ENCODE measurements around the gene ZNF593.

The ZNF593 gene

DNA sequence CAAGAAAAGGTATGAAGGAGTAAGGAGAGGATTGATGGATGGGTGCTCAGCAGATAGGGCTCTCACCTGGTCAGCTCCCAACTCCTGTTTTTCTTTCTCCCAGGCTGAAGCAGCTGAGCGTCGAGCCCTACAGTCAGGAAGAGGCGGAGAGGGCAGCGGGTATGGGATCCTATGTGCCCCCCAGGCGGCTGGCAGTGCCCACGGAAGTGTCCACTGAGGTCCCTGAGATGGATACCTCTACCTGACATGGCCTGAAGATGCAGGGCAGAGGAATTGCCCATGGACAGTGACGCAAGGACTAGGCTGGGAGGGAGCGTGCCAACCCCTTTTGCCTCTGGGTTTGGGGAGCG lies 739 bp downstream of the ZNF593 start:
- no peak for TF ChIP-seq GATA2 (IDR thresholded peaks at IDR 0.05; ENCODE audit: low read depth, low read length)
- TF ChIP-seq GATA3 (IDR thresholded peaks at IDR 0.05; ENCODE audit: low read depth, low read length), result no peak

DNA sequence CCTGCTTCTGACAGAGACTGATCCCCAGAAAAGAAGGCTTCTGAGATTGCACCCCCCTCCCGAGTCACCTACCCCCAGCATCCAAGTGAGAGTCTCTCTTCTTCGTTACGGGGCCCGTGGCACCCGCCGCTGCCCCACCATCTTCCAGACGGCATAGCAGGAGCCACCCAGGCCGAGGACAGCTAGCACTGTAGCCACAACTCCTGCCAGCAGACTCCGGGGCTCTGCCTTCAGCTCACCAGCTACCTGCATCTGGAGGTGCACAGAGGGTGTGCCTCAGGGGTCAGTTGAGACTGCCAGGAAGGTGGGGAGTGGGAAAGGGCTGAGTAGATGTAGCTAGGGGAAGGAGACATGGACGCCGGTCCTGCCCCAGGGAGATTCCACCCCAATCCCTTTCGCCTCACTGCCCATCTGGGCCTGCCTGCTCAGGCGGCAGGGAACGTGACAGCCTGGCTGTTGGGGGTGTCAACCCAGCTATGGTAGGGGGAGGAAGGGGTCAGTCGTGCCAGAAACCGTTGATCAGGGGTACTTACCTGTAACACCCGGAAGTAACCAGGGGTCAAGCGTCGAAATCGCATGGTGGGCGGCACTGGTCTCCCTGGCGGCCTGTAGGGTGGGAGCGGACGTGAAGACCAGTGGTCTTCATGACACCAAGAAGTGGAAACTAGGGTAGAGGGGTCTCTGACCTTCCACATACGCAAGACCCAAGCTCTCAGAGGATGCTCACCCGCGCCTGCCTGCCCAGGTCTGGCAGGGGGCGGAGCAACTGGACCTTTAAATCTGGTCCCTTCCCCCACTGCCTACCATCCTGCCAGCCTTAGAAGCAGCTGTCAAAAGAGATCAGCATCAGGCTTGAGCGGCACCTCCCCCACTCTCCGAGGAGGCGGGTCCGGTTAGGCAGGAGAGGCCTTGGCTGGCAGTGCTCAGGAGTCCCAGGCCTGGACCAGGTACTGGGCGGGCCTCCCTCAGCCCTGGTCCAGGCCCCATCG lies 1.7 kb downstream of the ZNF593 start, which contains the start of gene ZNF593OS:
ZNF593OS (minus strand) TSS at position 749 of the 989 bp plus-strand sequence; CDS start at position 578, 171 bp downstream.
- TF ChIP-seq GATA2 (IDR thresholded peaks at IDR 0.05; ENCODE audit: low read depth, low read length), result no peak
- no peak for TF ChIP-seq GATA3 (IDR thresholded peaks at IDR 0.05; ENCODE audit: low read depth, low read length)

DNA sequence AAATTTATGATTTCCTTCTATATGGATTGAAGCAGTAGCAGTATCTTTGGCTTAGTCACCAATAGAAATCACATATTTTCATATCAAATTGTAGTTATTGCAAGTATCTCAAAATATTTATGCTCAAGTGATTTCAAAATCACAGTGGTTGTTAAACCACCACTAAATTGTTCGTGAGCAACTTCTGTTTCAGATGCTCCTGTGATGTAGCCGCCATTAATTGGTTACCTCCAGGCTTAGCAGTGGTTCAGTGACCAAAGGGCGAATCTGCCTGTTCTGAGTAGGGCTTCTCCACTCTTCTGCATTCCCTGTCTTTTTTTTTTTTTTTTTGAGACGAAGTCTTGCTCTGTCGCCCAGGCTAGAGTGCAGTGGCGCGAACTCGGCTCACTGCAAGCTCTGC lies 5.6 kb downstream of the ZNF593 start:
- TF ChIP-seq GATA2 (IDR thresholded peaks at IDR 0.05; ENCODE audit: low read depth, low read length), result no peak
- TF ChIP-seq GATA3 (IDR thresholded peaks at IDR 0.05; ENCODE audit: low read depth, low read length), result no peak

DNA sequence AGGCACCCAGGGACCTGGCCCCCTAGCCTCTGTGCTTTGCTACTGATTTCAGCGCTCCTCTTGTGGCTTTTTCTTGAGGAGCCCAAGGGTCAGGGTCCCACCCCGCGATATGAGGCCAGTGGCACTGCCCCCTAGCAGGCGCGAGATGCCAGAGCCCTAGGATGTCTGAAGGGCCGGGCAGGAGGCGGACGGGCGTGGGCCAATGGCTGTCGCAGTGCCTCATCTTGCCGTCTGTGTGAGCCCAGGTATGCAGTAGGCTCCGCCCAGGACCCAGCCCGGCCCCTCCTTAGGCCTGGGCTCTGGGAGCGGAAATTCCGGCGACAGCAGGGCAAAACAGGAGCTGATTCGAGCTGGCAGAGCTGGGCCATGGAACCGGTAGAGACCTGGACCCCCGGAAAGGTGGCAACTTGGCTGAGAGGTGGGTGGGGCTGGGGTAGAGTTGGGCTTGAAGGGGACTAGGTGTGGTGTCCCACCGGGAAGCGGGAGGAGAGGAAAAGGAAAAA lies 7.5 kb downstream of the ZNF593 start, which contains the start of gene CNKSR1:
CNKSR1 (plus strand) TSS at position 310 of the 503 bp plus-strand sequence; CDS start at position 367, 57 bp downstream.
- TF ChIP-seq GATA3 (IDR thresholded peaks at IDR 0.05; ENCODE audit: low read depth, low read length), result no peak
- TF ChIP-seq GATA2 (IDR thresholded peaks at IDR 0.05; ENCODE audit: low read depth, low read length), result no peak

DNA sequence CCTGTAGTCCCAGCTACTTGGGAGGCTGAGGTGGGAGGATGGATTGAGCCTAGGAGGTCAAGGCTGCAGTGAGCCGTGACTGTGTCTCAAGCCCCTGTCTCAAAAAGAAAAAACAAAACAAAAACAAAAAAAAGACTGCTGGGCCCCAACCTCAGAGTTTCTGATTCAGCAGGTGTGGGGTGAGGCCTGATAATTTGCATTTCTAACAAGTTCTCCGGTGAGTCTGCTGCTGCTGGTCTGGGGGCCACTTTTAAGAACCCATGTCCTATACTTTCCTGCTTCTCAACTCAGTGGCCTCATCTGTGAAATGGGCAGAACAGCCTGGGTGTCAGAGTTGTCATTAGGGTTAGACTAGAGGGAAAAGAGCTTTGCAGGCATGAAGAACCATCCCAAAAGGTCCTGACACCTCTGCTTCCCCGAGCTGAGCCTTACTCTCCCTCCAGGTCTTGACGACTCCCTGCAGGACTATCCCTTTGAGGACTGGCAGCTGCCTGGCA lies 10.3 kb downstream of the ZNF593 start:
- TF ChIP-seq GATA3 (IDR thresholded peaks at IDR 0.05; ENCODE audit: low read depth, low read length) (no peak), GATA2 (IDR thresholded peaks at IDR 0.05; ENCODE audit: low read depth, low read length) (no peak)

DNA sequence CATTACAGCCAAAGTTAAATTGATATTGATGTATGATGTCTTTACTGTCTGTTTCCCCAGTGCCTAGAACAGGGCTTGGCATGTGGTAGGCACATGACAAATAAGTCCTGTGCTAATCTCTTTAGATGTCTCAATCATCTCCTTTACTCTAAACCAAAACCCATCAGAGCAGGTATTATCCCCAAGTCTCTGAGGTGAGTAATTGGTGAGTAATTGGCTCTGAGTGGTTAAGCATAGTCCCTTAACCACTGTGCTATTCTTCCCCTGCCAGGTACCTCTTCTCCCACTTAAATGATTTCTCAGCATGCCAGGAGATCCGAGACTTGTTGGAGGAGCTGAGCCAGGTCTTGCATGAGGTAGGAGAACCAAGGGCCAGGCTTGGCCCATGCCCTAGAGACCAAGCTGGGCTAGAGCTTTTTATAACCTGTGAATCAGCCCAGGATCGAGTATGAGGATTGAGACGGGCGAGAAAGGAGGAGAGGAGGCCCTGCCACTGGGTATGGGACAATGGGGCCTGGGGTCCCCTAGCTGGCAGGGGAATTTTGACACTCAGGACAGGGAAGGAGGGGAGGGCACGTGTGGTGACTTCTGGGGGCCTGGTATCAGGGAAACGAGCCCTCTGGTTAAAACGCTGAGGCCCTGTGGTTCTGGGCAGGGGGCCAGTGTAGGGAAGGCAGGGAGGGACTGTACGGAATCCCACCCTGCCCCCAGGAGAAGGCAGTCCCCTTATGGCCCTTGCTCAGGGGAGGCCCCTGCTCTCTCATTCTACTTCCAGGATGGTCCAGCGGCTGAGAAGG lies 12.1 kb downstream of the ZNF593 start:
- TF ChIP-seq GATA3 (IDR thresholded peaks at IDR 0.05; ENCODE audit: low read depth, low read length), result no peak
- TF ChIP-seq GATA2 (IDR thresholded peaks at IDR 0.05; ENCODE audit: low read depth, low read length), result no peak

DNA sequence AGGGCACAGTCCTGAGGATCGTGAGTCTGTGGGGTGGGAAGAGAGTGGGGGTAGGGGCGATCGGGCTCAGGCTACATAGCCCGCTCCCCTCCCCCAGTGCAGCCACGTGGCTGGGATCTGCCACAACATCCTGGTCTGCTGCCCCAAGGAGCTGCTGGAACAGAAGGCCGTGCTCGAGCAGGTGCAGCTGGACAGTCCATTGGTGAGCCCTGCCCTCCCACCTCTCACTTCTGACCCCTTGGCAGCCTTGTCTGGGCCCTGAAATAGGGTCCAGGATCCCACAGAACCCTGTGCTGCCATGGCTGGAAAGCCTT lies 12.6 kb downstream of the ZNF593 start:
- no peak for TF ChIP-seq GATA3 (IDR thresholded peaks at IDR 0.05; ENCODE audit: low read depth, low read length)
- no peak for TF ChIP-seq GATA2 (IDR thresholded peaks at IDR 0.05; ENCODE audit: low read depth, low read length)

DNA sequence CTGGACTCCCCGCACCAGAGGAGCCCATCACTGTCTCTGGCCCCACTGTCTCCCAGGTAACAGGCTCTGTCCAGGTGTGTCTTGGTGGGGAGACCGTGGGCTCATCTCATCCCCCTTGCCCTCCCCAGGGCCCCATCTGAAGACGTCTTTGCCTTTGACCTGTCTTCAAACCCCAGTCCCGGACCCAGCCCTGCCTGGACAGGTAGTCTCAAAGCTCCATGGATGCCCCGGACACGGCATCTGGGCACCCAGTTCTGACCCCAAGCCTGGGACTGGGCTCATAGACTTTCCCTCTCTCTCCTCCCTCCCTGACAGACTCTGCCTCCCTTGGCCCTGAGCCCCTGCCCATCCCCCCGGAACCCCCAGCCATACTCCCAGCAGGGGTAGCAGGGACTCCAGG lies 14.4 kb downstream of the ZNF593 start:
- no peak for TF ChIP-seq GATA3 (IDR thresholded peaks at IDR 0.05; ENCODE audit: low read depth, low read length)
- TF ChIP-seq GATA2 (IDR thresholded peaks at IDR 0.05; ENCODE audit: low read depth, low read length), result no peak

DNA sequence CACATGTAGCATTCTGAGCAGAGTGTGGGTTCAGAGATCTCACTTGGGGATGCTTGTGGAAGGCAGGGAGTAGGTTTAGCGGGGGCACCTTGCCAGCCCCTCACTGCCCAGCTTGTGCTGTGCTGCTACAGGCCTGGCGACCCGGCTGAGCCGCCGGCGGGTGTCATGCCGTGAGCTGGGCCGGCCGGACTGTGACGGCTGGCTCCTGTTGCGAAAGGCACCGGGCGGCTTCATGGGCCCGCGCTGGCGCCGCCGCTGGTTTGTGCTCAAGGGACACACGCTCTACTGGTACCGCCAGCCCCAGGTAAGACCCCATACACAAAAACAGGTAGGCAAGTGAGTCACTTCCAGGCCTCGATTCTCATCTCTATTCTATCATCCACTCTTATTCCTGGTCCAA lies 15.2 kb downstream of the ZNF593 start:
- no peak for TF ChIP-seq GATA2 (IDR thresholded peaks at IDR 0.05; ENCODE audit: low read depth, low read length)
- TF ChIP-seq GATA3 (IDR thresholded peaks at IDR 0.05; ENCODE audit: low read depth, low read length), result no peak

DNA sequence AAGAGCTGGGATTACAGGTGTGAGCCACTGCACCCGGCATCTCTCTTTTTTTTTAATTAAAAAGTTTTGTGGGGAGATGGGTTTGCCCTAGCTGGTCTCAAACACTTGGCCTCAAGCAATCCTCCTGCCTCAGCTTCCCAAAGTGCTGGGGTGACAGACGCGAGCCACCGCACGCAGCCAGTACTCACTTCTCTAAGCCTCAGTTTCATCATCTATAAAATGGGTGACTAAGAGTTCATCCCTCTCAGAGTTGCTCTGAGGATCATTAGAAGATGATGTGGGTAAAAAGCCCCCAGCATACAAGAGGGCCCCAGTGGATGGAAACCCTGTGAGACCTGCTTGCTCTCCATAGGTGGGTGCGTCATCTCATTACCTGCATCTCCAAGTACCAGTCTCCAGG lies 18.2 kb downstream of the ZNF593 start:
- TF ChIP-seq GATA3 (IDR thresholded peaks at IDR 0.05; ENCODE audit: low read depth, low read length) (no peak), GATA2 (IDR thresholded peaks at IDR 0.05; ENCODE audit: low read depth, low read length) (no peak)

DNA sequence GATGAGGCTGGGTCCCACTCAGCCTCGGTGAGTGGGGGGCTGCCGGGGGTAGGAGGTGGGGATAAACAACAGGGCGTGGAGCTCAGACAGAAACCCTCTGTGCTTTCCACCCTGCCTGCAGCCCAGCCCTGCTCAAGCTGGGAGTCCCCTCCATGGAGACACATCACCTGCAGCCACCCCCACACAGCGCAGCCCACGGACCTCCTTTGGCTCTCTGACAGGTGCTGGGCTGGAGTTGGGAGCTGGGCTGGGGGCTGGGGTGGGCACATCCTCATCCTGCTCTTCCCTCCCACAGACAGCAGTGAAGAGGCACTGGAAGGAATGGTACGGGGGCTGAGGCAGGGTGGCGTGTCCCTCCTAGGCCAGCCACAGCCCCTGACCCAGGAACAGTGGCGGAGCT lies 18.8 kb downstream of the ZNF593 start:
- TF ChIP-seq GATA2 (IDR thresholded peaks at IDR 0.05; ENCODE audit: low read depth, low read length) (no peak), GATA3 (IDR thresholded peaks at IDR 0.05; ENCODE audit: low read depth, low read length) (no peak)

DNA sequence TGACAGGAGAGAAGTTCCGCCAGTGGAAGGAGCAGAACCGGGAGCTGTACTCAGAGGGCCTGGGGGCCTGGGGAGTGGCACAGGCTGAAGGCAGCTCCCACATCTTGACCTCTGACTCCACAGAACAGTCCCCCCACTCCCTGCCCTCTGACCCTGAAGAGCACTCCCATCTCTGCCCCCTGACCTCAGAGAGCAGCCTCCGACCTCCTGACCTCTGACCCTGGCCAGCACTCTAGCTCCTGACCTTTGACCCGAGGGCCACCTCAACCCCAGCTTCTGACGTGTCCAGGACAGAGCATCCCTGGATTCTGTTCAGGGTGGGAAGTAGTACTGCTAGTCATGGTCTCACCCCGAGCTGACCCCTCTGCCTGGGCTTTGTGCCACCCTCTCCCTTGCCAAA lies 19.6 kb downstream of the ZNF593 start:
- TF ChIP-seq GATA2 (IDR thresholded peaks at IDR 0.05; ENCODE audit: low read depth, low read length) (no peak), GATA3 (IDR thresholded peaks at IDR 0.05; ENCODE audit: low read depth, low read length) (no peak)

DNA sequence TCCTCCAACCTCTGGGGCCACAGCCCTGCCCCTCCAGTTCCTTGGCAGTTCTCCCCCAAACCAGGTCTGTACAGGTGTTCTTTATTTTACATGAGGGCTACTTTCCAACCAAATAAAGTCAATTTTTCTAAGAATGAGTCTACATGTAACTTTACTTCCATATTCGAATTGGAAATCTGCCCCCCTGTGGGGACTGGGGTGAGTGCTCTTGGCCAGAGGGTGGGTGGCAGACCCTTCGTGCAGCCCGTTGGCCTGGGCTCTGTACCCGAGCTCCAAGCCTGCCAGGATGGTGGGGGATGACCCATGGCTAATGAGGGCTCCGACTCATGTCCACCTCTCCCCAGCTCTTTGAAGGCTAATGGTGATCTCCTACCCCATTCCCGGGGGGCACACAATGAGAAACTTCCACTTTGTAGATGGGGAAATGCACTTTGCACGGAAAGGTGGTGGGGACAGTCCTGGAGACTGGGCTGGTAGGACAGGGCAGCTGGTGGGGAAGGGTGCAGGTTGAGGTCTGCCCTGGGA lies 20.1 kb downstream of the ZNF593 start:
- TF ChIP-seq GATA3 (IDR thresholded peaks at IDR 0.05; ENCODE audit: low read depth, low read length), result no peak
- TF ChIP-seq GATA2 (IDR thresholded peaks at IDR 0.05; ENCODE audit: low read depth, low read length), result no peak
